ENCODE data around the gene SPTBN1. TPM values are rescaled to one million over a fixed set of nuclear protein-coding genes. Genes with fewer than 3 reads are reported as not detected.

Gene SPTBN1
- total and polyA plus RNA-seq, 3 donors from 2014 or later = 143 to 366 (median 278) TPM

- 90 to 97% methylated on average over 15 to 18 of the region's 18 CpGs for WGBS, 2 donors
- H3K36me3 ChIP-seq (ENCODE audit: low read depth, missing control alignments) = no peaks in the 10 kb centered on the region
These were observed 208.2 kb downstream of the SPTBN1 start for GRCh38 chr2:54664238-54664786.

GRCh38 chr2:54665436-54665856 lies 209.3 kb downstream of the SPTBN1 start:
- TF ChIP-seq CTCF (IDR thresholded peaks at IDR 0.05) = peak in 2 of 3 experiments; percentile 44 to 50
- TF ChIP-seq POLR2A (IDR thresholded peaks at IDR 0.05) = no peak
- Histone ChIP-seq H3K4me1 (peaks cover 24% of the 10 kb centered on the region), H3K27ac (peak overlapping the region; percentile 24 to 76), H3K9me3 (no peaks in the 10 kb centered on the region), H3K27me3 (no peaks in the 10 kb centered on the region), H3K36me3 (ENCODE audit: low read depth, missing control alignments) (no peaks in the 10 kb centered on the region), H3K4me3 (no peak overlapping the region)
- peak; percentile 60 for DNase-seq
- intact Hi-C loops (cut with DNase I; ENCODE audit: low total_unique reads) = no loop called here
- WGBS, 2 donors = 27 to 33% methylated on average over 3 of the region's 3 CpGs

More at GRCh38 chr2:54664238-54664786, 208.2 kb downstream of the SPTBN1 start:
- H3K4me1 ChIP-seq = peaks cover 24% of the 10 kb centered on the region
- H3K9me3 ChIP-seq = no peaks in the 10 kb centered on the region
- intact Hi-C loops (cut with DNase I; ENCODE audit: low total_unique reads) = no loop called here
- H3K27me3 ChIP-seq = no peaks in the 10 kb centered on the region
- DNase-seq = no peak
- no peak overlapping the region for H3K4me3 ChIP-seq
- TF ChIP-seq POLR2A (IDR thresholded peaks at IDR 0.05) = no peak
- peak overlapping the region in 1 of 2 donors; percentile 76 for H3K27ac ChIP-seq

GRCh38 chr2:54666131-54666633 lies 210.1 kb downstream of the SPTBN1 start:
- no peaks in the 10 kb centered on the region for H3K36me3 ChIP-seq (ENCODE audit: low read depth, missing control alignments)
- H3K9me3 ChIP-seq = no peaks in the 10 kb centered on the region
- intact Hi-C loops (cut with DNase I; ENCODE audit: low total_unique reads) = no loop called here
- H3K27ac ChIP-seq = peak overlapping the region in 1 of 2 donors; percentile 76
- 44 to 65% methylated on average over 3 of the region's 3 CpGs for WGBS, 2 donors
- no peak overlapping the region for H3K4me3 ChIP-seq
- TF ChIP-seq POLR2A (IDR thresholded peaks at IDR 0.05) = no peak
- TF ChIP-seq CTCF (IDR thresholded peaks at IDR 0.05) = no peak
- no peak for DNase-seq
- H3K4me1 ChIP-seq = peaks cover 24% of the 10 kb centered on the region
- no peaks in the 10 kb centered on the region for H3K27me3 ChIP-seq

DNA sequence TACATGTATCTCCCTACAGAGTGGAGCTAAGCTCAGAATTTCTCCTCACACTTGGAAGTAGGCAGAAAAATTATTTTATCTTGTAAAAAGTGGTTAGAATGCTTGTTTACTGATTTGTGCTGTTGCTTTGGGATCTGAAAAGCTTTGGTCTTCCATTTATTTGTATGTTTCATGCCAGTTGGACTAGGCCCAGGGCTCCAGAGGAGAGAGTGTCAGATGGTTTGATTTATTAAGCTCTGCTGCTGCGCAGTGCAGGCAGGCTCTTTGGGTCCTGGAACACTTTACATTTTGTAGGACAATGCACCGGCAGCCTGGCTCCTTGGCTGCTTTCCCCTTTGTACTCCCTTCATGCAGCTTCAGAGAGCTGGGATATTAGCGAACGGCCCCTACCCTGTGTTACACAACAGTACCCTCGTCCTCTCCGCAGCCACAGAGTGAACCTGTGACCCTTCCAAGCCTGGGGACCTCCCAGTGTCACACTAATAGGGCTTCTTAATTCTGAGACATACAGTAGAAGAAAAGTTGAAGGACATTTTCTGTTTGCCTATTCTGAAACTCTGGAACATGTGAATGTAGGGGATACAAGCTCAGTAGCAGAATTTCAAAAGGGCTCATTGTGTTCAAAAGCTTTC lies 210.6 kb downstream of the SPTBN1 start:
- Histone ChIP-seq H3K4me1 (peaks cover 24% of the 10 kb centered on the region), H3K27me3 (no peaks in the 10 kb centered on the region)

More for the DNA sequence above, 210.6 kb downstream of the SPTBN1 start:
- Histone ChIP-seq H3K9me3 (no peaks in the 10 kb centered on the region), H3K4me3 (no peak overlapping the region), H3K27ac (peak overlapping the region; percentile 22 to 76), H3K36me3 (ENCODE audit: low read depth, missing control alignments) (no peaks in the 10 kb centered on the region)
- WGBS, 2 donors = 31 to 42% methylated on average over 6 of the region's 6 CpGs
- no peak for DNase-seq
- intact Hi-C loops (cut with DNase I; ENCODE audit: low total_unique reads) = no loop called here
- TF ChIP-seq CTCF (IDR thresholded peaks at IDR 0.05) (no peak), POLR2A (IDR thresholded peaks at IDR 0.05) (no peak)
